HUES48 (cell line): ENCODE measurements around the gene FGF21.

Source experiments
- H3K27ac ChIP-seq: one replicate; pipeline ENCODE4 v1.7.0; 2013; ENCODE audit warnings: low read depth, low read length, inconsistent platforms
- H3K27me3 ChIP-seq: 2 replicates; pipeline ENCODE4 v1.6.1; 2013; ENCODE audit warnings: mild to moderate bottlenecking, low read length; ENCODE audit not compliant: control insufficient read depth, insufficient read depth
- H3K36me3 ChIP-seq: 2 replicates; pipeline ENCODE4 v1.6.1; 2013; ENCODE audit warnings: low read length; ENCODE audit not compliant: control insufficient read depth, insufficient read depth
- H3K4me1 ChIP-seq: 2 replicates; pipeline ENCODE4 v1.6.1; 2013; ENCODE audit warnings: mild to moderate bottlenecking, low read length; ENCODE audit not compliant: control insufficient read depth, insufficient read depth
- H3K4me3 ChIP-seq: 2 replicates; pipeline ENCODE4 v1.5.1; 2013; ENCODE audit warnings: mild to moderate bottlenecking, low read depth, low read length
- H3K9ac ChIP-seq: 2 replicates; pipeline ENCODE4 v1.6.1; 2013; ENCODE audit warnings: mild to moderate bottlenecking, low read depth, low read length, moderate library complexity
- H3K9me3 ChIP-seq: 2 replicates; pipeline ENCODE4 v1.6.1; 2013; ENCODE audit warnings: low read length; ENCODE audit not compliant: control insufficient read depth, insufficient read depth

FGF21 gene

GRCh38 chr19:48796298-48797083 is 41.2 kb downstream of the FGF21 start:
- H3K4me3 ChIP-seq: no peak overlapping the region
- H3K27me3 ChIP-seq: no peaks in the 10 kb centered on the region
- H3K36me3 ChIP-seq: no peaks in the 10 kb centered on the region
- H3K27ac ChIP-seq: no peak overlapping the region
- no peak overlapping the region for H3K9ac ChIP-seq
- H3K9me3 ChIP-seq: no peaks in the 10 kb centered on the region
- H3K4me1 ChIP-seq: peaks cover 8% of the 10 kb centered on the region

- Histone ChIP-seq H3K4me1 (peaks cover 8% of the 10 kb centered on the region), H3K36me3 (no peaks in the 10 kb centered on the region), H3K27me3 (no peaks in the 10 kb centered on the region), H3K9ac (no peak overlapping the region), H3K27ac (no peak overlapping the region), H3K9me3 (no peaks in the 10 kb centered on the region), H3K4me3 (no peak overlapping the region)
Observed at GRCh38 chr19:48797103-48797502, 41.8 kb downstream of the FGF21 start.

GRCh38 chr19:48798937-48799336 is 43.6 kb downstream of the FGF21 start:
- Histone ChIP-seq H3K4me1 (peaks cover 8% of the 10 kb centered on the region), H3K4me3 (no peak overlapping the region), H3K36me3 (no peaks in the 10 kb centered on the region), H3K27me3 (no peaks in the 10 kb centered on the region), H3K9ac (no peak overlapping the region), H3K9me3 (no peaks in the 10 kb centered on the region), H3K27ac (peak overlapping the region; percentile 60)

GRCh38 chr19:48799358-48800300 is 44.3 kb downstream of the FGF21 start:
- Histone ChIP-seq H3K4me3 (no peak overlapping the region), H3K27ac (peak overlapping the region; percentile 60), H3K4me1 (peaks cover 8% of the 10 kb centered on the region), H3K9me3 (no peaks in the 10 kb centered on the region), H3K27me3 (no peaks in the 10 kb centered on the region), H3K36me3 (no peaks in the 10 kb centered on the region), H3K9ac (no peak overlapping the region)

- H3K9ac ChIP-seq: no peak overlapping the region
- H3K4me1 ChIP-seq: peaks cover 15% of the 10 kb centered on the region
- no peaks in the 10 kb centered on the region for H3K27me3 ChIP-seq
- no peaks in the 10 kb centered on the region for H3K9me3 ChIP-seq
- no peaks in the 10 kb centered on the region for H3K36me3 ChIP-seq
- no peak overlapping the region for H3K27ac ChIP-seq
- H3K4me3 ChIP-seq: no peak overlapping the region
Observed at GRCh38 chr19:48802623-48803022, 47.3 kb downstream of the FGF21 start.

- H3K4me1 ChIP-seq: peaks cover 7% of the 10 kb centered on the region
- no peak overlapping the region for H3K4me3 ChIP-seq
- no peaks in the 10 kb centered on the region for H3K9me3 ChIP-seq
- H3K9ac ChIP-seq: no peak overlapping the region
- H3K36me3 ChIP-seq: no peaks in the 10 kb centered on the region
- H3K27me3 ChIP-seq: no peaks in the 10 kb centered on the region
- no peak overlapping the region for H3K27ac ChIP-seq
Observed at GRCh38 chr19:48804496-48804895, 49.2 kb downstream of the FGF21 start.

- no peaks in the 10 kb centered on the region for H3K9me3 ChIP-seq
- no peak overlapping the region for H3K9ac ChIP-seq
- H3K4me1 ChIP-seq: peaks cover 10% of the 10 kb centered on the region
- no peak overlapping the region for H3K27ac ChIP-seq
- no peak overlapping the region for H3K4me3 ChIP-seq
- no peaks in the 10 kb centered on the region for H3K27me3 ChIP-seq
- no peaks in the 10 kb centered on the region for H3K36me3 ChIP-seq
Observed at GRCh38 chr19:48805452-48805851, 50.1 kb downstream of the FGF21 start.

GRCh38 chr19:48806518-48806817 is 51.1 kb downstream of the FGF21 start:
- Histone ChIP-seq H3K27ac (no peak overlapping the region), H3K36me3 (no peaks in the 10 kb centered on the region), H3K4me1 (peaks cover 10% of the 10 kb centered on the region), H3K27me3 (no peaks in the 10 kb centered on the region), H3K4me3 (no peak overlapping the region), H3K9ac (no peak overlapping the region), H3K9me3 (no peaks in the 10 kb centered on the region)

- Histone ChIP-seq H3K4me3 (no peak overlapping the region), H3K27me3 (no peaks in the 10 kb centered on the region), H3K9ac (0 out of 2 replicates have a peak overlapping the region, but pooled peaks have one; percentile 18), H3K27ac (peak overlapping the region; percentile 67), H3K4me1 (peaks cover 10% of the 10 kb centered on the region), H3K9me3 (no peaks in the 10 kb centered on the region), H3K36me3 (no peaks in the 10 kb centered on the region)
Observed at GRCh38 chr19:48806818-48807589, 51.7 kb downstream of the FGF21 start.

GRCh38 chr19:48807590-48808308 is 52.4 kb downstream of the FGF21 start:
- H3K27me3 ChIP-seq: no peaks in the 10 kb centered on the region
- H3K27ac ChIP-seq: peak overlapping the region; percentile 67
- peaks cover 14% of the 10 kb centered on the region for H3K4me1 ChIP-seq
- H3K9ac ChIP-seq: no peak overlapping the region
- H3K9me3 ChIP-seq: no peaks in the 10 kb centered on the region
- H3K36me3 ChIP-seq: no peaks in the 10 kb centered on the region
- H3K4me3 ChIP-seq: no peak overlapping the region
